Left lung (tissue), 10 donors: ENCODE measurements around the gene FSIP2. TPM values are rescaled to one million over a fixed set of nuclear protein-coding genes. Genes with fewer than 3 reads are reported as not detected.

Experiments used
- ATAC-seq: fragments of 200-7000 bp; cut with Tn5 transposase; one replicate; pipeline ENCODE4 v1.9.1; 2020; ENCODE audit warnings: moderate library complexity
- DNase-seq, 4 donors: peaks; one replicate each; pipeline ENCODE4 v3.0.0-alpha.2; 2013 to 2020
- H3K27ac ChIP-seq, 2 donors: fragments of 200-600 bp; sonication (generic) in 1 of 2; one replicate each; pipeline versions ENCODE4 v1.5.0 to v1.8.0; 2020 to 2021
- H3K27me3 ChIP-seq, 2 donors: fragments of 200-600 bp; sonication (generic) in 1 of 2; one replicate each; pipeline versions ENCODE4 v1.5.0 to v1.8.0; 2020 to 2021
- H3K36me3 ChIP-seq, 2 donors: fragments of 200-600 bp; sonication (generic) in 1 of 2; one replicate each; pipeline versions ENCODE4 v1.5.0 to v1.8.0; 2020 to 2021
- H3K4me1 ChIP-seq, 2 donors: fragments of 200-600 bp; one replicate each; pipeline ENCODE4 v1.8.0; 2021
- H3K4me3 ChIP-seq, 2 donors: fragments of 200-600 bp; sonication (generic) in 1 of 2; one replicate each; pipeline versions ENCODE4 v1.5.0 to v1.8.0; 2020 to 2021; ENCODE audit warnings: mild to moderate bottlenecking in 1 of 2
- H3K9me3 ChIP-seq, 2 donors: fragments of 200-600 bp; sonication (generic) in 1 of 2; one replicate each; pipeline versions ENCODE4 v1.5.0 to v1.8.0; 2020 to 2021
- CTCF ChIP-seq, 2 donors: fragments of 200-600 bp; sonication (generic) in 1 of 2; IDR thresholded peaks; one replicate each; pipeline versions ENCODE4 v1.5.0 to v1.8.0; 2021; ENCODE audit warnings: antibody characterized with exemption in 2 of 2
- intact Hi-C, 2 donors: fragments of 100-400 bp; cut with DNase I; formaldehyde crosslinking; loops; one replicate each; pipeline versions ENCODE4 v1.11.2 to v1.14.2; 2022
- polyA plus RNA-seq, 6 donors: library from polyadenylated mRNA; unstranded; fragments of 120-200 nt; gene quantifications; one replicate each; pipeline ENCODE4 v1.2.1, GENCODE V29; 2013; ENCODE audit not compliant: insufficient read length in 6 of 6
- total RNA-seq, 2 donors: library from RNA; stranded (reverse); fragmentation: NEBNext Ultra II Directional; extraction: Animal tissue kit (Norgen Biotek cat#: 25700); gene quantifications; one replicate each; pipeline ENCODE4 v1.2.1, GENCODE V29; 2021
- donor health status: DM: no; HTN: yes; CAD: no.
- donor health status: DM: no; HTN: no; CAD: no.

Gene FSIP2
- total and polyA plus RNA-seq, 8 donors = 0.73 to 5.2 (median 1.5) TPM

- DNase-seq (no peak), ATAC-seq (no peak)
- intact Hi-C loops = no loop called here
- H3K9me3 ChIP-seq = peaks cover 0 to 8% of the 10 kb centered on the region in 2 donors
- no peak for TF ChIP-seq CTCF (IDR thresholded peaks at IDR 0.05)
- no peaks in the 10 kb centered on the region for H3K36me3 ChIP-seq
- H3K27ac ChIP-seq = no peak overlapping the region
- no peak overlapping the region for H3K4me3 ChIP-seq
- no peaks in the 10 kb centered on the region for H3K4me1 ChIP-seq
- H3K27me3 ChIP-seq = no peaks in the 10 kb centered on the region
These were observed 68.7 kb downstream of the FSIP2 start for GRCh38 chr2:185807351-185807750.

GRCh38 chr2:185811580-185811979, 73.0 kb downstream of the FSIP2 start:
- ATAC-seq = no peak
- H3K9me3 ChIP-seq = peaks cover 0 to 16% of the 10 kb centered on the region in 2 donors
- no peak overlapping the region for H3K27ac ChIP-seq
- no peaks in the 10 kb centered on the region for H3K4me1 ChIP-seq
- intact Hi-C loops = no loop called here
- H3K4me3 ChIP-seq = no peak overlapping the region
- no peak for DNase-seq
- TF ChIP-seq CTCF (IDR thresholded peaks at IDR 0.05) = no peak
- H3K36me3 ChIP-seq = no peaks in the 10 kb centered on the region
- no peaks in the 10 kb centered on the region for H3K27me3 ChIP-seq

- H3K9me3 ChIP-seq = peaks cover 4 to 36% of the 10 kb centered on the region in 2 donors
- intact Hi-C loops = no loop called here
- DNase-seq (peak in 1 of 4 donors; percentile 9), ATAC-seq (peak; percentile 64)
- no peaks in the 10 kb centered on the region for H3K27me3 ChIP-seq
- no peak overlapping the region for H3K4me3 ChIP-seq
- H3K36me3 ChIP-seq = no peaks in the 10 kb centered on the region
- no peak overlapping the region for H3K27ac ChIP-seq
- no peaks in the 10 kb centered on the region for H3K4me1 ChIP-seq
- TF ChIP-seq CTCF (IDR thresholded peaks at IDR 0.05) = no peak
These were observed 75.1 kb downstream of the FSIP2 start for GRCh38 chr2:185813707-185814106.

GRCh38 chr2:185817991-185818390, 79.4 kb downstream of the FSIP2 start:
- DNase-seq (no peak), ATAC-seq (no peak)
- no peaks in the 10 kb centered on the region for H3K4me1 ChIP-seq
- H3K27ac ChIP-seq = no peak overlapping the region
- H3K4me3 ChIP-seq = no peak overlapping the region
- intact Hi-C loops = no loop called here
- no peak for TF ChIP-seq CTCF (IDR thresholded peaks at IDR 0.05)
- H3K36me3 ChIP-seq = no peaks in the 10 kb centered on the region
- H3K9me3 ChIP-seq = peaks cover 4 to 48% of the 10 kb centered on the region in 2 donors
- H3K27me3 ChIP-seq = no peaks in the 10 kb centered on the region

GRCh38 chr2:185821467-185821866, 82.9 kb downstream of the FSIP2 start:
- Histone ChIP-seq H3K4me1 (no peaks in the 10 kb centered on the region), H3K27me3 (no peaks in the 10 kb centered on the region), H3K4me3 (no peak overlapping the region), H3K27ac (no peak overlapping the region), H3K9me3 (peaks cover 4 to 41% of the 10 kb centered on the region in 2 donors), H3K36me3 (no peaks in the 10 kb centered on the region)
- DNase-seq (no peak), ATAC-seq (no peak)
- no peak for TF ChIP-seq CTCF (IDR thresholded peaks at IDR 0.05)
- intact Hi-C loops = no loop called here
